Gastroesophageal sphincter (tissue), 4 donors: ENCODE data around the gene SPOCK2. TPM values are rescaled to one million over a fixed set of nuclear protein-coding genes. Genes with fewer than 3 reads are reported as not detected.

Experiments
- ATAC-seq: fragments of 150-250 bp; one replicate; pipeline ENCODE4 v1.9.1; 2016; ENCODE audit warnings: mild to moderate bottlenecking, moderate library complexity
- H3K27ac ChIP-seq, 4 donors: fragments of 200-600 bp; sonication (generic) in 3 of 4; 1 replicate in 3 of 4; 2 replicates in 1 of 4; pipeline ENCODE4 v1.5.1; 2016 to 2019
- H3K27me3 ChIP-seq: fragments of 200-600 bp; sonication (generic); one replicate; pipeline ENCODE4 v1.5.1; 2019
- H3K36me3 ChIP-seq, 2 donors: fragments of 200-600 bp; sonication (generic); one replicate each; pipeline ENCODE4 v1.5.1; 2019; ENCODE audit warnings: control low read depth in 1 of 2
- H3K4me1 ChIP-seq, 3 donors: fragments of 200-600 bp; sonication (generic); 1 replicate in 2 of 3; 2 replicates in 1 of 3; pipeline ENCODE4 v1.5.1; 2016 to 2019; ENCODE audit warnings: control low read depth in 2 of 3
- H3K4me3 ChIP-seq, 2 donors: fragments of 200-600 bp; sonication (generic); one replicate each; pipeline ENCODE4 v1.5.1; 2019; ENCODE audit warnings: mild to moderate bottlenecking in 1 of 2, moderate library complexity in 1 of 2
- H3K9me3 ChIP-seq, 3 donors: fragments of 200-600 bp; sonication (generic); one replicate each; pipeline ENCODE4 v1.5.1; 2017 to 2019; ENCODE audit warnings: control low read depth in 2 of 3
- EP300 ChIP-seq: sonication (generic); formaldehyde crosslinking; IDR thresholded peaks from one replicate; pipeline ENCODE4 v1.6.1; 2017; ENCODE audit warnings: antibody characterized with exemption, mild to moderate bottlenecking
- POLR2A ChIP-seq, 2 donors: fragments of 450-650 bp; IDR thresholded peaks; one replicate each; pipeline ENCODE4 v1.6.1; 2017; ENCODE audit warnings: antibody characterized with exemption in 2 of 2, mild to moderate bottlenecking in 2 of 2, moderate library complexity in 1 of 2
- POLR2AphosphoS5 ChIP-seq: sonication (generic); formaldehyde crosslinking; IDR thresholded peaks from one replicate; pipeline ENCODE4 v1.6.1; 2017; ENCODE audit warnings: antibody characterized with exemption
- WGBS, 2 donors: methylation state at CpG; one replicate each; pipeline ENCODE4 v1.1.5; 2018; ENCODE audit warnings: low coverage in 1 of 2; 5-methylcytosine and 5-hydroxymethylcytosine counted together
- total RNA-seq, 4 donors: library from RNA; depleted of rRNA; stranded (reverse); fragments of >200 nt; gene quantifications; one replicate each; pipeline ENCODE4 v1.1.0, GENCODE V29; 2016
- TF ChIP-seq, protein P1 (sequence below), 4 experiments: fragments of 200-600 bp in 2 of 4; fragments of 450-650 bp in 2 of 4; sonication (generic) in 1 of 4; IDR thresholded peaks; one replicate each; pipeline ENCODE4 v1.5.1; 2017 to 2019; ENCODE audit warnings: antibody characterized with exemption in 4 of 4, mild to moderate bottlenecking in 2 of 4, moderate library complexity in 2 of 4

The SPOCK2 gene
- total RNA-seq, 4 donors from 2014 or later = 6.2 to 9.2 (median 7.9) TPM

DNA sequence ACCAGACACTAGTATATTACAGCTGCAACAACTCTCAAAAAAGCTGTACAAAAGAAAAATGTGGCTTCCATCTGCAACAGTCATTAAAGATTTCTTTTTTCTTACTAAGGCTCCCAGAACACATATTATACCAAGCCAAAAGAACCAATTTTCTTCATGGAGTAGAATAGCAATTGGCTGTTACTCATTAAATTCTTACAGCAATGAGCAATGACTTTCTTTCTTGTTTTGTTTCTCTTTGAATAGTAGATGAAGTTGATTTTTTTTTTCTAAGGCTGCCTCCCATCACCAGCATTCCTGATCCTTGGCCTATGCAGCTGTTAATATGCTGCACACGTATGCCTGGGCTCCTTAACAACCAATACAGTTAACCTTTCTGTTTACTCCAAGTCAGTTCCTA is 36.6 kb upstream of the SPOCK2 start:
- 33 to 67% methylated on average over 1 of the region's 1 CpG for WGBS, 2 donors
- no peak for TF ChIP-seq POLR2A (IDR thresholded peaks at IDR 0.05)
- TF ChIP-seq, protein P1, sequence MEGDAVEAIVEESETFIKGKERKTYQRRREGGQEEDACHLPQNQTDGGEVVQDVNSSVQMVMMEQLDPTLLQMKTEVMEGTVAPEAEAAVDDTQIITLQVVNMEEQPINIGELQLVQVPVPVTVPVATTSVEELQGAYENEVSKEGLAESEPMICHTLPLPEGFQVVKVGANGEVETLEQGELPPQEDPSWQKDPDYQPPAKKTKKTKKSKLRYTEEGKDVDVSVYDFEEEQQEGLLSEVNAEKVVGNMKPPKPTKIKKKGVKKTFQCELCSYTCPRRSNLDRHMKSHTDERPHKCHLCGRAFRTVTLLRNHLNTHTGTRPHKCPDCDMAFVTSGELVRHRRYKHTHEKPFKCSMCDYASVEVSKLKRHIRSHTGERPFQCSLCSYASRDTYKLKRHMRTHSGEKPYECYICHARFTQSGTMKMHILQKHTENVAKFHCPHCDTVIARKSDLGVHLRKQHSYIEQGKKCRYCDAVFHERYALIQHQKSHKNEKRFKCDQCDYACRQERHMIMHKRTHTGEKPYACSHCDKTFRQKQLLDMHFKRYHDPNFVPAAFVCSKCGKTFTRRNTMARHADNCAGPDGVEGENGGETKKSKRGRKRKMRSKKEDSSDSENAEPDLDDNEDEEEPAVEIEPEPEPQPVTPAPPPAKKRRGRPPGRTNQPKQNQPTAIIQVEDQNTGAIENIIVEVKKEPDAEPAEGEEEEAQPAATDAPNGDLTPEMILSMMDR (IDR thresholded peaks at IDR 0.05) = no peak

DNA sequence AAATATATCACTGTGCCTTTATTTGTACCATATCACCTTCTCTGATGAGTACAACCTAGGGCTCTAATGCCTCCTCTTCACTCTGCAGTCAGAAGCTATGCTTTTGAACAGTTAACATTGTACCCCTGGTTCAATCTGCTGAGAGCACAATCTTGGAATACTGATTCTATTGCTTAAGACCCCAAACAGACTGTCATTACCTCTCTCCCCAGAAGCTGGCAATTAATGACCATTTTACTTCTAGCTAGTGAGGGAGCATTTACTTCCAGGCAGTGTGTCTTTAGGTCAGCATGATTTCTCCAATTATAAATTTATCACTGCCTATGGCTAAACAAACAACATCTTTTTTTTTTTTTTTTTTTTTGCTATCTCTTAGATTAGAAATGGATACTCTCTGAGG is 36.0 kb upstream of the SPOCK2 start:
- no peak for TF ChIP-seq POLR2AphosphoS5
- TF ChIP-seq, protein P1 (IDR thresholded peaks at IDR 0.05) = no peak
- no peak for TF ChIP-seq POLR2A (IDR thresholded peaks at IDR 0.05)
- TF ChIP-seq EP300 = no peak
- Histone ChIP-seq H3K27me3 (no peaks in the 10 kb centered on the region), H3K9me3 (no peaks in the 10 kb centered on the region), H3K36me3 (peaks cover 0 to 29% of the 10 kb centered on the region in 2 donors), H3K27ac (no peak overlapping the region), H3K4me3 (no peak overlapping the region), H3K4me1 (peaks cover 0 to 8% (median 0%) of the 10 kb centered on the region in 3 donors)
- no peak for ATAC-seq

More for the DNA sequence above, 36.6 kb upstream of the SPOCK2 start:
- no peaks in the 10 kb centered on the region for H3K9me3 ChIP-seq
- peak; percentile 60 for ATAC-seq
- no peak overlapping the region for H3K27ac ChIP-seq
- H3K36me3 ChIP-seq = peaks cover 0 to 23% of the 10 kb centered on the region in 2 donors
- peaks cover 0 to 8% (median 0%) of the 10 kb centered on the region in 3 donors for H3K4me1 ChIP-seq
- no peaks in the 10 kb centered on the region for H3K27me3 ChIP-seq
- no peak overlapping the region for H3K4me3 ChIP-seq

DNA sequence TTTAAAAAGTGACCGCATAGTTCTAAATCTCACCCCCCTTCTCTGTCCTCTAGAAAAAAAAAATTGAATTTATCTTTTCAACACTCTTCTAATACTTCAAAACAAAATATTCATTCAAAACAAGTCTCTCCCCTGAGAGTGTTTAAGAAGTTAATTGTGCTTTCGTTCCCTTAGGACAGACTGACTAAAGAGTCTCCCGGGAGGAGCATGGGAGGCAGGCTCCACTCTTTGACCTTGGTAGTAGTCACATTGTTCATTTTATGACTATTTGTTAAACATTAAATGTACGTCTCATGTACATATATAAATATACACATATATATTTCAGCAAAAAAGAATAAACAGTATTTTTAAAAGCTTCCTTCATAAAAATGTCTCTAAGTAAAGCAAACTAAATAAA is 35.3 kb upstream of the SPOCK2 start:
- Histone ChIP-seq H3K36me3 (peaks cover 0 to 36% of the 10 kb centered on the region in 2 donors), H3K4me3 (no peak overlapping the region), H3K27ac (no peak overlapping the region), H3K4me1 (peaks cover 0 to 8% (median 0%) of the 10 kb centered on the region in 3 donors), H3K27me3 (no peaks in the 10 kb centered on the region), H3K9me3 (no peaks in the 10 kb centered on the region)
- WGBS, 2 donors = 84 to 89% methylated on average over 4 of the region's 4 CpGs
- no peak for ATAC-seq
- TF ChIP-seq EP300 = no peak
- no peak for TF ChIP-seq POLR2AphosphoS5
- TF ChIP-seq, protein P1 (IDR thresholded peaks at IDR 0.05) = no peak
- TF ChIP-seq POLR2A (IDR thresholded peaks at IDR 0.05) = no peak

DNA sequence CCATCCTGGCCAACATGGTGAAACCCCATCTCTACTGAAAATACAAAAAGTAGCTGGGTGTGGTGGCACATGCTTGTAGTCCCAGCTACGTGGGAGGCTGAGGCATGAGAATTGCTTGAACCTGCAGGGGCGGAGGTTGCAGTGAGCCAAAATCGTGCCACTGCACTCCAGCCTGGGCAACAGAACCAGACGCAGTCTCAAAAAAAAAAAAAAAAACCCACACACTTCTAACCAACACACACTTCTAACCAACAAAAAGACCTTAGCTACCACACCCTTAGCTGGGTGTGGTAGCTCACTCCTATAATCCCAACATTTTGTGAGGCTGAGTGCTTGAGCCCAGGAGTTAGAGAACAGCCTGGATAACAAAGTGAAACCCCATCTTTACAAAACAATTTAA is 33.9 kb upstream of the SPOCK2 start:
- H3K27me3 ChIP-seq = no peaks in the 10 kb centered on the region
- TF ChIP-seq POLR2AphosphoS5 = no peak
- TF ChIP-seq POLR2A (IDR thresholded peaks at IDR 0.05) = no peak
- TF ChIP-seq, protein P1 (IDR thresholded peaks at IDR 0.05) = no peak
- no peak for TF ChIP-seq EP300
- WGBS, 2 donors = 100% methylated on average over 2 of the region's 4 CpGs; no CpG with 5 or more reads in 1 of the 2 donors
- H3K36me3 ChIP-seq = peaks cover 0 to 29% of the 10 kb centered on the region in 2 donors
- ATAC-seq = no peak
- no peaks in the 10 kb centered on the region for H3K9me3 ChIP-seq
- H3K4me1 ChIP-seq = peaks cover 0 to 8% (median 0%) of the 10 kb centered on the region in 3 donors
- H3K27ac ChIP-seq = no peak overlapping the region
- no peak overlapping the region for H3K4me3 ChIP-seq

DNA sequence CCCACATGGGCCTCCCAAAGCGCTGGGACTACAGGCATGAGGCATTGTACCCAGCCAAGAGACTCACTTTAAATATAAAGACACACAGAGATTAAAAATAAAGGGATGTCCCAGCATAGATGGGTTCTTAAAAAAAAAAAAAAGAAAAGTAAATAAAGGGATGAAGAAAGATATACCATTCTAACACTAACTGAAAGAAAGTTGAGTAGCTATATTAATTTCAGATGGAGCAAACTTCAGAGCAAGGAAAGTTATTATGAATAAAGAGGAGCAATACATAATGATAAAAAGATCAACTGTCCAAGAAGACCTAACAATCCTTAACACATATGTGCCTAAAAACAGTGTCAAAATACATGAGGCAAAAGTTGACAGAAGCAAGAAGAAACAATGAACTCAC is 33.0 kb upstream of the SPOCK2 start:
- H3K4me3 ChIP-seq = no peak overlapping the region
- TF ChIP-seq EP300 = no peak
- TF ChIP-seq, protein P1 (IDR thresholded peaks at IDR 0.05) = no peak
- TF ChIP-seq POLR2A (IDR thresholded peaks at IDR 0.05) = no peak
- TF ChIP-seq POLR2AphosphoS5 = no peak
- WGBS, 2 donors = 100% methylated on average over 1 of the region's 1 CpG; no CpG with 5 or more reads in 1 of the 2 donors
- no peak for ATAC-seq
- peaks cover 0 to 24% of the 10 kb centered on the region in 2 donors for H3K36me3 ChIP-seq
- no peaks in the 10 kb centered on the region for H3K27me3 ChIP-seq
- no peak overlapping the region for H3K27ac ChIP-seq
- H3K9me3 ChIP-seq = no peaks in the 10 kb centered on the region
- H3K4me1 ChIP-seq = peaks cover 0 to 8% (median 0%) of the 10 kb centered on the region in 3 donors
